Measurements from ENCODE around the gene PEX11G. TPM values are rescaled to one million over a fixed set of nuclear protein-coding genes. Genes with fewer than 3 reads are reported as not detected.

Gene PEX11G
- total RNA-seq, 1 experiment from 2014 or later, result 2.9 TPM

DNA sequence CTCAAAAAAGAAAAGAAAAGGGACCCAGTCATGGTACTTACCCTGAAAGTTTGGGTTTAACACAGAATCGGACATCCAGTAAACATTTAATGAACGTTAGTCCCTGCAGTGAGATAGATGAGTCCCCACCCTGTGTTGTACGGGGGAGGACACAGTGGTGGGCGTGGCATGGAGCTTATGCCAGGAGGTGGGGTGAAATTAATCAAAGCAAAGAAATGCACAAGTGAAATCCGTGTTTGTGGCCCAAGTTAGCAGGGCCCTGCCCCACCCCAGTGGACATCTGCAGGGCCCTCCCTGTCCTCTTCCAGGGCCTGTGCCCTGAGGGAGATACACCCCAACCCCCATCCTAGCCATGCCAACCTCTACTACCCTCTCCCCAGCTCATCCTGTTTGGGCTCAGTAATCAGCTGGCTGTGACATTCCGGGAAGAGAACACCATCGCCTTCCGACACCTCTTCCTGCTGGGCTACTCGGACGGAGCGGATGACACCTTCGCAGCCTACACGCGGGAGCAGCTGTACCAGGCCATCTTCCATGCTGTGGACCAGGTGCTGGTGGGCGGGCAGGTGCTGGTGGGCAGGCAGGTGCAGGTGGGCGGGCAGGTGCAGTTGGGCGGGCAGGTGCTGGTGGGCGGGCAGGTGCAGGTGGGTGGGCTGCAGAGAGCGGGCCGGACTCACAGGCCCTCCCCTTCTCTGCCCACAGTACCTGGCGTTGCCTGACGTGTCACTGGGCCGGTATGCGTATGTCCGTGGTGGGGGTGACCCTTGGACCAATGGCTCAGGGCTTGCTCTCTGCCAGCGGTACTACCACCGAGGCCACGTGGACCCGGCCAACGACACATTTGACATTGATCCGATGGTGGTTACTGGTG is 37.5 kb upstream of the PEX11G start:
- Histone ChIP-seq H3K36me3 (ENCODE audit: control insufficient read depth, insufficient read depth, low read length) (no peaks in the 10 kb centered on the region; the same call in 1 of the 2 replicates), H3K4me1 (ENCODE audit: control insufficient read depth, insufficient read depth, low read length) (no peaks in the 10 kb centered on the region), H3K27ac (ENCODE audit: low read length) (no peak overlapping the region), H3K27me3 (ENCODE audit: control insufficient read depth, insufficient read depth, low read length) (no peaks in the 10 kb centered on the region), H3K4me3 (ENCODE audit: low read depth in 2 of 2, low read length in 2 of 2) (no peak overlapping the region), H3K9me3 (ENCODE audit: control insufficient read depth, insufficient read depth, low read depth, low read length) (no peaks in the 10 kb centered on the region)
- BruUV-seq (replicated peaks), result no TSS peak
- in situ Hi-C loops (cut with HindIII; ENCODE audit: low pct_unique_long_range_greater_than_20kb, low sequenced_read_pairs) (no loop called here), intact Hi-C loops (cut with micrococcal nuclease; ENCODE audit: unreplicated experiment) (no loop called here)
- ATAC-seq (no peak), DNase-seq (ENCODE audit: low read depth, low spot score) (no peak)
- ChIA-PET CTCF (no interaction called here), POLR2A (no interaction called here)
- no peak for TF ChIP-seq SIN3A (IDR thresholded peaks at IDR 0.05; ENCODE audit: borderline replicate concordance, insufficient read depth, low read depth, low read length)
- TF ChIP-seq, protein P1, sequence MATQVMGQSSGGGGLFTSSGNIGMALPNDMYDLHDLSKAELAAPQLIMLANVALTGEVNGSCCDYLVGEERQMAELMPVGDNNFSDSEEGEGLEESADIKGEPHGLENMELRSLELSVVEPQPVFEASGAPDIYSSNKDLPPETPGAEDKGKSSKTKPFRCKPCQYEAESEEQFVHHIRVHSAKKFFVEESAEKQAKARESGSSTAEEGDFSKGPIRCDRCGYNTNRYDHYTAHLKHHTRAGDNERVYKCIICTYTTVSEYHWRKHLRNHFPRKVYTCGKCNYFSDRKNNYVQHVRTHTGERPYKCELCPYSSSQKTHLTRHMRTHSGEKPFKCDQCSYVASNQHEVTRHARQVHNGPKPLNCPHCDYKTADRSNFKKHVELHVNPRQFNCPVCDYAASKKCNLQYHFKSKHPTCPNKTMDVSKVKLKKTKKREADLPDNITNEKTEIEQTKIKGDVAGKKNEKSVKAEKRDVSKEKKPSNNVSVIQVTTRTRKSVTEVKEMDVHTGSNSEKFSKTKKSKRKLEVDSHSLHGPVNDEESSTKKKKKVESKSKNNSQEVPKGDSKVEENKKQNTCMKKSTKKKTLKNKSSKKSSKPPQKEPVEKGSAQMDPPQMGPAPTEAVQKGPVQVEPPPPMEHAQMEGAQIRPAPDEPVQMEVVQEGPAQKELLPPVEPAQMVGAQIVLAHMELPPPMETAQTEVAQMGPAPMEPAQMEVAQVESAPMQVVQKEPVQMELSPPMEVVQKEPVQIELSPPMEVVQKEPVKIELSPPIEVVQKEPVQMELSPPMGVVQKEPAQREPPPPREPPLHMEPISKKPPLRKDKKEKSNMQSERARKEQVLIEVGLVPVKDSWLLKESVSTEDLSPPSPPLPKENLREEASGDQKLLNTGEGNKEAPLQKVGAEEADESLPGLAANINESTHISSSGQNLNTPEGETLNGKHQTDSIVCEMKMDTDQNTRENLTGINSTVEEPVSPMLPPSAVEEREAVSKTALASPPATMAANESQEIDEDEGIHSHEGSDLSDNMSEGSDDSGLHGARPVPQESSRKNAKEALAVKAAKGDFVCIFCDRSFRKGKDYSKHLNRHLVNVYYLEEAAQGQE (IDR thresholded peaks at IDR 0.05; ENCODE audit: insufficient read depth in 1 of 2, low read depth in 2 of 2, low read length in 1 of 2), result no peak
- no peak for TF ChIP-seq TCF7L2 (IDR thresholded peaks at IDR 0.05; ENCODE audit: low read depth, low read length)
- TF ChIP-seq POLR2AphosphoS5 (IDR thresholded peaks at IDR 0.05; ENCODE audit: low read depth, low read length), result no peak
- TF ChIP-seq, protein P2, sequence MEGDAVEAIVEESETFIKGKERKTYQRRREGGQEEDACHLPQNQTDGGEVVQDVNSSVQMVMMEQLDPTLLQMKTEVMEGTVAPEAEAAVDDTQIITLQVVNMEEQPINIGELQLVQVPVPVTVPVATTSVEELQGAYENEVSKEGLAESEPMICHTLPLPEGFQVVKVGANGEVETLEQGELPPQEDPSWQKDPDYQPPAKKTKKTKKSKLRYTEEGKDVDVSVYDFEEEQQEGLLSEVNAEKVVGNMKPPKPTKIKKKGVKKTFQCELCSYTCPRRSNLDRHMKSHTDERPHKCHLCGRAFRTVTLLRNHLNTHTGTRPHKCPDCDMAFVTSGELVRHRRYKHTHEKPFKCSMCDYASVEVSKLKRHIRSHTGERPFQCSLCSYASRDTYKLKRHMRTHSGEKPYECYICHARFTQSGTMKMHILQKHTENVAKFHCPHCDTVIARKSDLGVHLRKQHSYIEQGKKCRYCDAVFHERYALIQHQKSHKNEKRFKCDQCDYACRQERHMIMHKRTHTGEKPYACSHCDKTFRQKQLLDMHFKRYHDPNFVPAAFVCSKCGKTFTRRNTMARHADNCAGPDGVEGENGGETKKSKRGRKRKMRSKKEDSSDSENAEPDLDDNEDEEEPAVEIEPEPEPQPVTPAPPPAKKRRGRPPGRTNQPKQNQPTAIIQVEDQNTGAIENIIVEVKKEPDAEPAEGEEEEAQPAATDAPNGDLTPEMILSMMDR (IDR thresholded peaks at IDR 0.05), result no peak

DNA sequence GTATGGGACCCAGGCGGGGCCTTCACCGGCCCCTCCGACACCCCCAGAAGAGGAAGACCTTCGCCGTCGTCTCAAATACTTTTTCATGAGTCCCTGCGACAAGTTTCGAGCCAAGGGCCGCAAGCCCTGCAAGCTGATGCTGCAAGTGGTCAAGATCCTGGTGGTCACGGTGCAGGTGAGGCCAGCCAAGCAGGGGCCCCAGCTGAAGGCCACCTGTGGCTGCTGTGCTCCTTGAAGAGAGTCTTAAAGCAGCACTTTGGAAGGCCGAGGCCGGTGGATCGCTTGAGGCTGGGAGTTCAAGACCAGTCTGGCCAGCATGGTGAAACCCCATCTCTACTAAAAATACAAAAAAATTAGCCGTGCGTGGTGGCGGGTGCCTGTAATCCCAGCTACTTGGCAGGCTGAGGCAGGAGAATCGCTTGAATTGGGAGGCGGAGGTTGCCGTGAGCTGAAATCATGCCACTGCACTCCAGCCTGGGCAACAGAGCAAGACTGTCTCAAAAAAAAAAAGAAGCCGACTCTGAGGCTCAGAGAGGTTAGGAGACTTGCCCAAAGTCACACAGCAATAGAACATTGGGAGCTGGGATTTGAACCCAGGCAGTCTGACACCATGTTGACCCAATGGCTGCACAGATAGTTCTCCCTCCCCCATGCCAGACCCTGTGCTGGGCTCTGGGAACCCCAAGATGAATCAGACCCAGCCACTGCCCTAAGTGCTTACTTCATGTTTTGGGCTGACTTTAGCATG is 36.3 kb upstream of the PEX11G start:
- Histone ChIP-seq H3K36me3 (ENCODE audit: control insufficient read depth, insufficient read depth, low read length) (no peaks in the 10 kb centered on the region; the same call in 1 of the 2 replicates), H3K9me3 (ENCODE audit: control insufficient read depth, insufficient read depth, low read depth, low read length) (no peaks in the 10 kb centered on the region), H3K27ac (ENCODE audit: low read length) (no peak overlapping the region), H3K4me3 (ENCODE audit: low read depth in 2 of 2, low read length in 2 of 2) (no peak overlapping the region), H3K4me1 (ENCODE audit: control insufficient read depth, insufficient read depth, low read length) (no peaks in the 10 kb centered on the region), H3K27me3 (ENCODE audit: control insufficient read depth, insufficient read depth, low read length) (no peaks in the 10 kb centered on the region)
- intact Hi-C loops (cut with micrococcal nuclease; ENCODE audit: unreplicated experiment) (no loop called here), in situ Hi-C loops (cut with HindIII; ENCODE audit: low pct_unique_long_range_greater_than_20kb, low sequenced_read_pairs) (no loop called here)
- BruUV-seq (replicated peaks), result no TSS peak
- ChIA-PET POLR2A (no interaction called here), CTCF (no interaction called here)
- DNase-seq (ENCODE audit: low read depth, low spot score) (no peak), ATAC-seq (no peak)
- TF ChIP-seq POLR2AphosphoS5 (IDR thresholded peaks at IDR 0.05; ENCODE audit: low read depth, low read length), result no peak
- no peak for TF ChIP-seq SIN3A (IDR thresholded peaks at IDR 0.05; ENCODE audit: borderline replicate concordance, insufficient read depth, low read depth, low read length)
- TF ChIP-seq, protein P2 (IDR thresholded peaks at IDR 0.05), result no peak
- TF ChIP-seq, protein P1 (IDR thresholded peaks at IDR 0.05; ENCODE audit: insufficient read depth in 1 of 2, low read depth in 2 of 2, low read length in 1 of 2), result no peak
- TF ChIP-seq TCF7L2 (IDR thresholded peaks at IDR 0.05; ENCODE audit: low read depth, low read length), result no peak
